Activated CD4-positive, CD25-positive, alpha-beta regulatory T cell treated with anti-CD3 and anti-CD28 coated beads, Interleukin-2, amount 50 U/mL, for 72 hours (primary cell): Measurements from ENCODE around the gene ASCL3.
"Not testable (repeated sequence)": the region's sequence is repeated elsewhere in the genome, so short reads cannot be mapped to it uniquely, and the experiment has no call there.

Experiments
- DNase-seq: peaks from one replicate; pipeline ENCODE4 v3.0.0; 2021

The ASCL3 gene

GRCh38 chr11:8942518-8943066 lies at the start of gene ASCL3:
Gene ASCL3, minus strand, starts transcription at chr11:8943016. Its CDS starts 4,855 bp downstream, at chr11:8938161.
- no peak for DNase-seq

- no peak for DNase-seq
These were observed 46.6 kb upstream of the ASCL3 start for GRCh38 chr11:8989453-8989852.

- no peak for DNase-seq
These were observed 45.8 kb upstream of the ASCL3 start for GRCh38 chr11:8988329-8989234.

GRCh38 chr11:8987446-8987845 lies 44.6 kb upstream of the ASCL3 start:
- no peak for DNase-seq

GRCh38 chr11:8986772-8987171 lies 44.0 kb upstream of the ASCL3 start:
- not testable (repeated sequence) for DNase-seq

- no peak for DNase-seq
These were observed 42.6 kb upstream of the ASCL3 start for GRCh38 chr11:8985462-8985861.

- no peak for DNase-seq
These were observed 40.7 kb upstream of the ASCL3 start for GRCh38 chr11:8983552-8983951.

- no peak for DNase-seq
These were observed 37.7 kb upstream of the ASCL3 start for GRCh38 chr11:8980485-8980884.

GRCh38 chr11:8979365-8979764 lies 36.5 kb upstream of the ASCL3 start:
- DNase-seq = not testable (repeated sequence)

GRCh38 chr11:8973121-8973520 lies 30.3 kb upstream of the ASCL3 start:
- DNase-seq = no peak

GRCh38 chr11:8971924-8972316 lies 29.1 kb upstream of the ASCL3 start:
- DNase-seq = no peak

- no peak for DNase-seq
These were observed 28.5 kb upstream of the ASCL3 start for GRCh38 chr11:8971196-8971923.

GRCh38 chr11:8967184-8967583 lies 24.4 kb upstream of the ASCL3 start:
- no peak for DNase-seq

GRCh38 chr11:8964324-8965320 lies 21.8 kb upstream of the ASCL3 start, which contains the start of gene TMEM9B:
Gene TMEM9B, minus strand, starts transcription at chr11:8964442. Its CDS starts 129 bp downstream, at chr11:8964313.
- peak; percentile 85 for DNase-seq

- peak; percentile 81 for DNase-seq
These were observed 20.9 kb upstream of the ASCL3 start for GRCh38 chr11:8963569-8964323.

- no peak for DNase-seq
These were observed 20.0 kb upstream of the ASCL3 start for GRCh38 chr11:8962841-8963240.

GRCh38 chr11:8961401-8961800 lies 18.6 kb upstream of the ASCL3 start:
- no peak for DNase-seq

GRCh38 chr11:8959546-8960166 lies 16.8 kb upstream of the ASCL3 start:
- DNase-seq = no peak

- DNase-seq = no peak
These were observed 14.0 kb upstream of the ASCL3 start for GRCh38 chr11:8956860-8957259.

GRCh38 chr11:8948886-8949285 lies 6.1 kb upstream of the ASCL3 start:
- DNase-seq = no peak
